H9 (cell line): Measurements from ENCODE around the gene SUCLG1. TPM values are rescaled to one million over a fixed set of nuclear protein-coding genes. Genes with fewer than 3 reads are reported as not detected.

Source experiments
- DNase-seq: peaks from one replicate; pipeline ENCODE4 v3.0.0-alpha.2; 2017
- H2AFZ ChIP-seq: one replicate; pipeline ENCODE4 v1.6.1; 2013; ENCODE audit warnings: mild to moderate bottlenecking, low read length, control low read depth, moderate library complexity
- H2AK5ac ChIP-seq: 2 replicates; pipeline ENCODE4 v1.6.1; 2013; ENCODE audit warnings: low read length, control low read depth, mixed read lengths; ENCODE audit not compliant: insufficient read length
- H2BK120ac ChIP-seq: one replicate; pipeline ENCODE4 v1.6.1; 2013; ENCODE audit warnings: low read depth, mild to moderate bottlenecking, low read length, control low read depth, inconsistent platforms; ENCODE audit not compliant: poor library complexity, severe bottlenecking
- H2BK12ac ChIP-seq: 2 replicates; pipeline ENCODE4 v1.6.1; 2013; ENCODE audit warnings: low read length, control low read depth, mixed read lengths, low read depth; ENCODE audit not compliant: insufficient read length
- H2BK15ac ChIP-seq: 2 replicates; pipeline ENCODE4 v1.6.1; 2013; ENCODE audit warnings: low read depth, low read length, control low read depth
- H2BK20ac ChIP-seq: one replicate; pipeline ENCODE4 v1.6.1; 2013; ENCODE audit warnings: low read depth, mild to moderate bottlenecking, low read length, control low read depth, inconsistent platforms; ENCODE audit not compliant: poor library complexity, severe bottlenecking
- H2BK5ac ChIP-seq: 2 replicates; pipeline ENCODE4 v1.6.1; 2013; ENCODE audit warnings: low read length, control low read depth, mixed read lengths; ENCODE audit not compliant: insufficient read length
- H3K14ac ChIP-seq: 2 replicates; pipeline ENCODE4 v1.6.1; 2013; ENCODE audit warnings: low read length, control low read depth; ENCODE audit not compliant: insufficient read depth
- H3K18ac ChIP-seq: 2 replicates; pipeline ENCODE4 v1.6.1; 2013; ENCODE audit warnings: low read depth, mild to moderate bottlenecking, mixed read lengths, low read length, control low read depth; ENCODE audit not compliant: insufficient read length
- H3K23ac ChIP-seq: 2 replicates; pipeline ENCODE4 v1.6.1; 2013; ENCODE audit warnings: low read length, control low read depth, mixed read lengths, low read depth; ENCODE audit not compliant: insufficient read length
- H3K23me2 ChIP-seq: 2 replicates; pipeline ENCODE4 v1.6.1; 2013; ENCODE audit warnings: low read depth, mild to moderate bottlenecking, mixed read lengths, low read length, control low read depth; ENCODE audit not compliant: insufficient read length, poor library complexity, severe bottlenecking
- H3K27ac ChIP-seq: 2 replicates; pipeline ENCODE4 v1.5.1; 2013; ENCODE audit warnings: low read length, control low read depth, mixed read lengths, low read depth; ENCODE audit not compliant: insufficient read length
- H3K27me3 ChIP-seq: 2 replicates; pipeline ENCODE4 v1.6.1; 2013; ENCODE audit warnings: low read length, control low read depth, inconsistent platforms; ENCODE audit not compliant: insufficient read depth
- H3K4ac ChIP-seq: 2 replicates; pipeline ENCODE4 v1.6.1; 2013; ENCODE audit warnings: low read depth, mild to moderate bottlenecking, control low read depth, inconsistent platforms, low read length, moderate library complexity
- H3K4me1 ChIP-seq: 2 replicates; pipeline ENCODE4 v1.6.1; 2013; ENCODE audit warnings: low read length, control low read depth, inconsistent platforms; ENCODE audit not compliant: insufficient read depth
- H3K4me2 ChIP-seq: 2 replicates; pipeline ENCODE4 v1.6.1; 2013; ENCODE audit warnings: low read length, control low read depth, mixed read lengths; ENCODE audit not compliant: insufficient read length, insufficient read depth
- H3K56ac ChIP-seq: 2 replicates; pipeline ENCODE4 v1.6.1; 2013; ENCODE audit warnings: low read depth, mild to moderate bottlenecking, mixed read lengths, low read length, control low read depth; ENCODE audit not compliant: insufficient read length
- H3K79me1 ChIP-seq: 2 replicates; pipeline ENCODE4 v1.6.1; 2013; ENCODE audit warnings: low read depth, mild to moderate bottlenecking, moderate library complexity, low read length, control low read depth, inconsistent platforms; ENCODE audit not compliant: insufficient read depth, poor library complexity, severe bottlenecking
- H3K79me2 ChIP-seq: 2 replicates; pipeline ENCODE4 v1.6.1; 2013; ENCODE audit warnings: low read length, control low read depth, inconsistent platforms; ENCODE audit not compliant: insufficient read depth
- H3K9ac ChIP-seq: 2 replicates; pipeline ENCODE4 v1.6.1; 2013; ENCODE audit warnings: low read length, control low read depth, mixed read lengths; ENCODE audit not compliant: insufficient read length; ENCODE audit errors: extremely low read depth
- H3K9me3 ChIP-seq: one replicate; pipeline ENCODE4 v1.6.1; 2013; ENCODE audit warnings: low read depth, low read length, inconsistent platforms; ENCODE audit not compliant: control insufficient read depth
- H3T11ph ChIP-seq: one replicate; pipeline ENCODE4 v1.6.1; 2013; ENCODE audit warnings: mild to moderate bottlenecking, low read length, control low read depth, inconsistent platforms
- H4K20me1 ChIP-seq: one replicate; pipeline ENCODE4 v1.6.1; 2013; ENCODE audit not compliant: control insufficient read depth, insufficient read length, insufficient read depth
- H4K5ac ChIP-seq: 2 replicates; pipeline ENCODE4 v1.6.1; 2013; ENCODE audit warnings: low read depth, mild to moderate bottlenecking, mixed read lengths, low read length, control low read depth; ENCODE audit not compliant: insufficient read length
- H4K8ac ChIP-seq: replicated peaks from 2 replicates; pipeline ENCODE4 v1.6.1; 2013; ENCODE audit warnings: low read length, control low read depth, mixed read lengths, low read depth; ENCODE audit not compliant: insufficient read length
- H4K91ac ChIP-seq: 2 replicates; pipeline ENCODE4 v1.6.1; 2013; ENCODE audit warnings: low read depth, mild to moderate bottlenecking, moderate library complexity, mixed read lengths, low read length, control low read depth; ENCODE audit not compliant: insufficient read length
- H3K27ac Mint-ChIP-seq, 3 experiments: 2 replicates in 2 of 3; 3 replicates in 1 of 3; pipeline ENCODE4 v1.8.0; 2020 to 2021; ENCODE audit warnings: mixed read lengths in 3 of 3, mild to moderate bottlenecking in 1 of 3, moderate library complexity in 1 of 3
- H3K27me3 Mint-ChIP-seq: 2 replicates; pipeline ENCODE4 v1.8.0; 2021; ENCODE audit warnings: low read depth, mild to moderate bottlenecking, moderate library complexity, mixed read lengths
- H3K36me3 Mint-ChIP-seq, 3 experiments: 2 replicates in 2 of 3; 3 replicates in 1 of 3; pipeline ENCODE4 v1.8.0; 2020 to 2021; ENCODE audit warnings: low read depth in 3 of 3, mixed read lengths in 3 of 3; ENCODE audit not compliant: insufficient read depth in 1 of 3
- H3K4me1 Mint-ChIP-seq, 2 experiments: 2 replicates each; pipeline ENCODE4 v1.8.0; 2020; ENCODE audit warnings: mixed read lengths in 2 of 2
- H3K4me3 Mint-ChIP-seq, 2 experiments: 2 replicates in 1 of 2; 3 replicates in 1 of 2; pipeline ENCODE4 v1.8.0; 2020 to 2021; ENCODE audit warnings: mild to moderate bottlenecking in 2 of 2, mixed read lengths in 2 of 2, moderate library complexity in 1 of 2
- H3K9me3 Mint-ChIP-seq, 2 experiments: 2 replicates in 1 of 2; 3 replicates in 1 of 2; pipeline ENCODE4 v1.8.0; 2020; ENCODE audit warnings: mild to moderate bottlenecking in 2 of 2, mixed read lengths in 2 of 2, moderate library complexity in 1 of 2
- CTCF ChIP-seq: fragments of 200-600 bp; sonication (generic); conservative IDR thresholded peaks from 3 replicates; pipeline ENCODE4 v1.8.0; 2021; ENCODE audit warnings: antibody characterized with exemption, mild to moderate bottlenecking
- WGBS: extraction: QIAGEN DNeasy Blood & Tissue Kit; methylation state at CpG from one replicate; pipeline ENCODE4 v1.1.7; 2013; ENCODE audit warnings: missing lambda C conversion rate, low lambda C conversion rate, mixed read lengths; ENCODE audit not compliant: insufficient read length; ENCODE audit errors: extremely low coverage; 5-methylcytosine and 5-hydroxymethylcytosine counted together
- total RNA-seq: library from RNA; stranded (reverse); gene quantifications from 2 replicates; pipeline ENCODE4 v1.2.1, GENCODE V29; 2021

SUCLG1 gene
- total RNA-seq, 1 experiment from 2014 or later, result 40.0 TPM

DNA sequence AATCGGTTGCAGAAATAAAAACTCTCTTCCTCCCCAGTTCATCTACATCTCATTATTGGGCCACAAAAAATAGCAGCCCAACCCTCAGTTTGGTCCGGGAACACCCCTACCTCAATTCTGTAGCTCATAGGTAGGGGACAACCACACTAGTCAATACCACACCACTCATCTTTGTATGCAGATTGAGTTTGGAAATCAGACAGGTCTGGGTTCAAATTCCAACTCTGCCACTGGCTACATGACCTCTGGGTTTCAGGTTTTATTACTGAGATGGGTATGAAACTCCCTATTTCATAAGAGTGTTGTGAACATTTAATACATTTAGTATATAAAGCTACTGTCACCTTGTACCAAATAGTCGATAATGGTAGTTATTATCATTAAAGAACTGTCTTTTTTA, 2.2 kb upstream of the SUCLG1 start:
- Histone ChIP-seq H3K9ac (no peak overlapping the region), H4K91ac (no peak overlapping the region), H4K20me1 (no peaks in the 10 kb centered on the region), H3K4me1 (no peaks in the 10 kb centered on the region; the same call in 1 of the 2 replicates), H4K8ac (no peak overlapping the region), H3K23ac (no peak overlapping the region), H3K56ac (no peak overlapping the region), H3K27ac (no peak overlapping the region), H4K5ac (no peak overlapping the region), H3K23me2 (peaks cover 14% of the 10 kb centered on the region), H2BK5ac (no peak overlapping the region), H2BK20ac (no peak overlapping the region), H3T11ph (no peak overlapping the region), H3K4ac (no peak overlapping the region), H2BK15ac (no peak overlapping the region), H3K4me2 (no peak overlapping the region), H3K18ac (no peak overlapping the region), H2BK120ac (no peak overlapping the region), H2AFZ (no peak overlapping the region), H3K9me3 (no peaks in the 10 kb centered on the region), H3K79me1 (no peaks in the 10 kb centered on the region), H2BK12ac (no peak overlapping the region), H3K27me3 (no peaks in the 10 kb centered on the region), H3K79me2 (no peaks in the 10 kb centered on the region), H2AK5ac (no peak overlapping the region), H3K14ac (no peak overlapping the region)
- no peak for TF ChIP-seq CTCF
- H3K27ac Mint-ChIP-seq, result no peak overlapping the region
- no peaks in the 10 kb centered on the region for H3K27me3 Mint-ChIP-seq
- H3K4me1 Mint-ChIP-seq, result peaks cover 13 to 24% of the 10 kb centered on the region in 2 experiments
- peaks cover 3 to 7% of the 10 kb centered on the region in 2 experiments; a peak in 3 of 5 replicates for H3K9me3 Mint-ChIP-seq
- no peak for DNase-seq
- WGBS, result no CpG with 5 or more reads among the region's 3 CpGs
- H3K4me3 Mint-ChIP-seq, result no peak overlapping the region
- peaks cover 0 to 4% (median 3%) of the 10 kb centered on the region in 3 experiments; a peak in 3 of 7 replicates for H3K36me3 Mint-ChIP-seq
